Neural progenitor cell (in vitro differentiated cells): ENCODE measurements around the gene UBE2QL1. TPM values are rescaled to one million over a fixed set of nuclear protein-coding genes. Genes with fewer than 3 reads are reported as not detected.

Source experiments
- DNase-seq: peaks from one replicate; pipeline ENCODE4 v3.0.0-alpha.2; 2016; ENCODE audit warnings: low spot score
- H2AFZ ChIP-seq: fragments of 200-600 bp; sonication (generic); replicated peaks from 2 replicates; pipeline ENCODE4 v1.6.1; 2016; ENCODE audit warnings: antibody characterized with exemption
- H3F3A ChIP-seq: fragments of 200-600 bp; sonication (generic); 2 replicates; pipeline ENCODE4 v1.6.1; 2016; ENCODE audit warnings: antibody characterized with exemption, low read depth
- H3K27ac ChIP-seq: fragments of 200-600 bp; sonication (generic); 2 replicates; pipeline ENCODE4 v1.5.1; 2016; ENCODE audit warnings: mild to moderate bottlenecking
- H3K27me3 ChIP-seq: fragments of 200-600 bp; sonication (generic); 2 replicates; pipeline ENCODE4 v1.6.1; 2016; ENCODE audit warnings: mild to moderate bottlenecking, moderate library complexity
- H3K36me3 ChIP-seq: fragments of 200-600 bp; sonication (generic); 2 replicates; pipeline ENCODE4 v1.5.1; 2016
- H3K4me1 ChIP-seq: fragments of 200-600 bp; sonication (generic); 2 replicates; pipeline ENCODE4 v1.6.1; 2016; ENCODE audit warnings: mixed run types
- H3K4me2 ChIP-seq: fragments of 200-600 bp; sonication (generic); 2 replicates; pipeline ENCODE4 v1.6.1; 2016
- H3K4me3 ChIP-seq: fragments of 200-600 bp; sonication (generic); 2 replicates; pipeline ENCODE4 v1.5.1; 2016
- H3K79me2 ChIP-seq: fragments of 200-600 bp; sonication (generic); 2 replicates; pipeline ENCODE4 v1.6.1; 2016; ENCODE audit warnings: low read depth
- H3K9ac ChIP-seq: fragments of 200-600 bp; sonication (generic); 2 replicates; pipeline ENCODE4 v1.6.1; 2016
- H3K9me3 ChIP-seq: fragments of 200-600 bp; sonication (generic); 2 replicates; pipeline ENCODE4 v1.5.1; 2016; ENCODE audit warnings: low read depth
- H4K20me1 ChIP-seq: fragments of 200-600 bp; sonication (generic); 2 replicates; pipeline ENCODE4 v1.6.1; 2016; ENCODE audit warnings: low read depth
- H3K27ac Mint-ChIP-seq: 3 replicates; pipeline ENCODE4 v1.8.0; 2021; ENCODE audit warnings: mixed read lengths
- H3K27me3 Mint-ChIP-seq: 2 replicates; pipeline ENCODE4 v1.8.0; 2022; ENCODE audit warnings: low read depth, mild to moderate bottlenecking, inconsistent platforms, moderate library complexity, mixed read lengths; ENCODE audit not compliant: insufficient read depth
- H3K36me3 Mint-ChIP-seq: 3 replicates; pipeline ENCODE4 v1.8.0; 2021; ENCODE audit warnings: mixed read lengths
- H3K4me1 Mint-ChIP-seq: 3 replicates; pipeline ENCODE4 v1.8.0; 2021; ENCODE audit warnings: mixed read lengths
- H3K4me3 Mint-ChIP-seq: 3 replicates; pipeline ENCODE4 v1.8.0; 2021; ENCODE audit warnings: mild to moderate bottlenecking, moderate library complexity, mixed read lengths
- H3K9me3 Mint-ChIP-seq: 3 replicates; pipeline ENCODE4 v1.8.0; 2020; ENCODE audit warnings: mixed read lengths
- CTCF ChIP-seq: fragments of 200-600 bp; sonication (generic); IDR thresholded peaks from 2 replicates; pipeline ENCODE4 v1.5.1; 2017; ENCODE audit warnings: antibody characterized with exemption, mild to moderate bottlenecking
- EZH2 ChIP-seq: fragments of 200-600 bp; sonication (generic); IDR thresholded peaks from 2 replicates; pipeline ENCODE4 v1.6.1; 2017; ENCODE audit warnings: antibody characterized with exemption, mild to moderate bottlenecking, moderate library complexity
- EZH2phosphoT487 ChIP-seq: fragments of 200-600 bp; sonication (generic); IDR thresholded peaks from 2 replicates; pipeline ENCODE4 v1.6.1; 2017; ENCODE audit warnings: antibody characterized with exemption
- total RNA-seq: library from RNA; depleted of rRNA; stranded (reverse); fragments of >200 nt; gene quantifications from 2 replicates; pipeline ENCODE4 v1.2.3, GENCODE V29; 2015; ENCODE audit warnings: low replicate concordance

The UBE2QL1 gene
- total RNA-seq, 1 donor from 2014 or later: 0.30 TPM

- no peak overlapping the region for H3K4me3 ChIP-seq
- H2AFZ ChIP-seq: no peak overlapping the region
- H3K79me2 ChIP-seq: no peaks in the 10 kb centered on the region
- no peak overlapping the region for H3K27ac Mint-ChIP-seq
- H3K9me3 Mint-ChIP-seq: no peaks in the 10 kb centered on the region
- H3K36me3 ChIP-seq: no peaks in the 10 kb centered on the region
- peaks cover 7% of the 10 kb centered on the region for H3K27me3 Mint-ChIP-seq
- TF ChIP-seq EZH2 (no peak), EZH2phosphoT487 (no peak), CTCF (no peak)
- no peaks in the 10 kb centered on the region for H3K9me3 ChIP-seq
- peaks cover 16% of the 10 kb centered on the region for H3K4me1 Mint-ChIP-seq
- DNase-seq: no peak
- no peak overlapping the region for H3K9ac ChIP-seq
- no peaks in the 10 kb centered on the region for H4K20me1 ChIP-seq
- no peaks in the 10 kb centered on the region for H3K27me3 ChIP-seq
- no peak overlapping the region for H3K4me2 ChIP-seq
- H3K27ac ChIP-seq: no peak overlapping the region
- H3K4me1 ChIP-seq: peaks cover 10% of the 10 kb centered on the region
- H3K4me3 Mint-ChIP-seq: no peak overlapping the region
- H3F3A ChIP-seq: no peaks in the 10 kb centered on the region
- H3K36me3 Mint-ChIP-seq: no peaks in the 10 kb centered on the region
Measured at GRCh38 chr5:6543346-6543730, 94.7 kb downstream of the UBE2QL1 start.

GRCh38 chr5:6543830-6544560 lies 95.3 kb downstream of the UBE2QL1 start:
- DNase-seq: no peak
- Histone ChIP-seq H3K4me2 (no peak overlapping the region), H3K9ac (no peak overlapping the region), H3K79me2 (no peaks in the 10 kb centered on the region), H3K4me3 (no peak overlapping the region), H4K20me1 (no peaks in the 10 kb centered on the region), H3K27ac (no peak overlapping the region), H3K27me3 (no peaks in the 10 kb centered on the region), H3K4me1 (peaks cover 10% of the 10 kb centered on the region), H3F3A (no peaks in the 10 kb centered on the region), H3K9me3 (no peaks in the 10 kb centered on the region), H3K36me3 (no peaks in the 10 kb centered on the region), H2AFZ (no peak overlapping the region)
- Mint-ChIP-seq H3K27me3 (peaks cover 7% of the 10 kb centered on the region), H3K36me3 (no peaks in the 10 kb centered on the region), H3K4me1 (peaks cover 21% of the 10 kb centered on the region), H3K4me3 (no peak overlapping the region), H3K9me3 (no peaks in the 10 kb centered on the region), H3K27ac (no peak overlapping the region)
- TF ChIP-seq CTCF: no peak
- TF ChIP-seq EZH2: no peak

Other genes starting within 250 kb of the UBE2QL1 start
- gene MED10, start 70.3 kb upstream of the UBE2QL1 start, total RNA-seq: 16.6 and 23.5 TPM in 2 replicates
- 54.0 and 65.4 TPM in 2 replicates for gene NSUN2, start 184.2 kb downstream of the UBE2QL1 start, total RNA-seq
- 16.2 and 33.5 TPM in 2 replicates for gene SRD5A1, start 184.6 kb downstream of the UBE2QL1 start, total RNA-seq